ENCODE data around the gene MRAS.
"Not testable (repeated sequence)": the region's sequence is repeated elsewhere in the genome, so short reads cannot be mapped to it uniquely, and the experiment has no call there.

The MRAS gene

DNA sequence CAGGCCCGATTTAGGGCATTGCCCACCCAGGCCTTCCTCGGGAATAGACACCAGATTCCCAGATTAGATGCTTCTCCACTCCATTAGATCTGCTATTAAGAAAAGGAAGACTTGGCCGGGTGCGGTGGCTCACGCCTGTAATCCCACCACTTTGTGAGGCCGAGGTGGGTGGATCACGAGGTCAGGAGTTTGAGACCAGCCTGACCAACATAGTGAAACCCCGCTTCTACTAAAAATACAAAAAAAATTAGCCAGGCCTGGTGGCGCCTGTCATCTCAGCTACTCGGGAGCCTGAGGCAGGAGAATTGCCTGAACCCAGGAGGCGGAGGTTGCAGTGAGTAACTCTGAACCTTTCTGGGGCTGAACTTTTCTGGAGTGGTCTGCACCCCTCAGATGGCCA is 28.8 kb downstream of the MRAS start:
- DNase-seq; H3K4me3 ChIP-seq (ENCODE audit: control insufficient read depth in 1 of 7, extremely low read depth in 1 of 7, insufficient read depth in 4 of 7, low read depth in 2 of 7, low read length in 6 of 7); H3K4me1 ChIP-seq (ENCODE audit: control extremely low read depth in 1 of 4, control insufficient read depth in 4 of 4, insufficient read depth in 4 of 4, low read length in 3 of 4); H3K27ac ChIP-seq (ENCODE audit: insufficient read depth in 1 of 2, low read depth in 1 of 2, low read length in 2 of 2, poor library complexity in 1 of 2, severe bottlenecking in 2 of 2); H3K9me3 ChIP-seq (ENCODE audit: control extremely low read depth in 1 of 5, control insufficient read depth in 4 of 5, insufficient read depth in 2 of 5, low read depth in 1 of 5, low read length in 4 of 5); POLR2A ChIA-PET; H3K36me3 ChIP-seq (ENCODE audit: control insufficient read depth in 4 of 4, insufficient read depth in 4 of 4, low read length in 3 of 4); H3K27me3 ChIP-seq (replicated peaks in 2 of 5; ENCODE audit: control insufficient read depth in 4 of 5, insufficient read depth in 5 of 5, low read length in 4 of 5): not testable (repeated sequence)
- WGBS (ENCODE audit: insufficient coverage), result 97% methylated on average over 9 of the region's 11 CpGs
- CTCF ChIA-PET, result interaction anchor here (1.5 kb wide), 1 partner anchor 17 kb away, joined by 4 read pairs; no protein-coding TSS in a partner anchor

DNA sequence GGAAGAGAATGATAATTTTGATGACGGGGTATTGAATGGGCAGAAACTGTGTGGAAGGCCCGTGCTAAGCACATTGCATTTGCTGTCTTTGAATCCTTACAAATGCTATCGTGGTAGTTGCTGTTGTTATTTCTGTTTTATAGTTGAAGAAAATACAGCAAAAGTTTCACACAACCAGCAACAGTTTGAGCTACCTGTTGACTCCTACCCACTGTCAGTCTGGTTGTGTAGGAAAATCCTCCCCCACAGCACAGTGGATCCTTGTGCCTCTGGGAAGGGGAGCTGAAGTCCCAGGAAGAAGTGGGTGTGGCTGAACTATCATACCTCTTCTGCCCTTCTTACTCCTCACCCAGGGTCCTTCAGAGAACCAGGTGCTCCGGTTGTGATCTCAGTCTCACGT is 29.4 kb downstream of the MRAS start:
- H3K4me3 ChIP-seq (ENCODE audit: control insufficient read depth in 1 of 7, extremely low read depth in 1 of 7, insufficient read depth in 4 of 7, low read depth in 2 of 7, low read length in 6 of 7), result no peak overlapping the region
- no peaks in the 10 kb centered on the region for H3K9me3 ChIP-seq (ENCODE audit: control extremely low read depth in 1 of 5, control insufficient read depth in 4 of 5, insufficient read depth in 2 of 5, low read depth in 1 of 5, low read length in 4 of 5)
- POLR2A ChIA-PET, result no interaction called here
- DNase-seq, result no peak
- 94% methylated on average over 3 of the region's 5 CpGs for WGBS (ENCODE audit: insufficient coverage)
- no peaks in the 10 kb centered on the region for H3K27me3 ChIP-seq (replicated peaks in 2 of 5; ENCODE audit: control insufficient read depth in 4 of 5, insufficient read depth in 5 of 5, low read length in 4 of 5)
- no peaks in the 10 kb centered on the region for H3K36me3 ChIP-seq (ENCODE audit: control insufficient read depth in 4 of 4, insufficient read depth in 4 of 4, low read length in 3 of 4)
- CTCF ChIA-PET, result no interaction called here
- H3K4me1 ChIP-seq (ENCODE audit: control extremely low read depth in 1 of 4, control insufficient read depth in 4 of 4, insufficient read depth in 4 of 4, low read length in 3 of 4), result no peaks in the 10 kb centered on the region
- no peak overlapping the region for H3K27ac ChIP-seq (ENCODE audit: insufficient read depth in 1 of 2, low read depth in 1 of 2, low read length in 2 of 2, poor library complexity in 1 of 2, severe bottlenecking in 2 of 2)

DNA sequence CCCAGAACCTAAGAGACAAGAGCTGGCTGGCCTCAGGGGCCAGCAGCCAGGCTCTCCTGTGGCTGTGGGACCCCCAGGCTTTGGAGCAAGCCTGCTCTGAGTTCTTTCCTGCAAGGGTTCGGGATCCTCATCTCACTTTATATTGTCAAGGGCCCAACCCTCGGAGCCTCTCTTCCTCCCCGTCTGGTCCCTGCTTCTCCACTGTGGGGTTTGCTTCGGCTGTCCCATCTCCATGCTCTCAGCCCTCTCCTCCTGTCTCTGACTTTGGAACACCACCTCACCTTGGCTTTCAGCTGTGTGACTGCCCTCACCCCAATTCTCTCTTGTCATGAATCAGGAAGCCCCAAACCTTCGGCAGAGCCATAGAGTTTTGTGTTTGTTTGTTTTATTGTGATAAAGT is 30.0 kb downstream of the MRAS start:
- no peaks in the 10 kb centered on the region for H3K36me3 ChIP-seq (ENCODE audit: control insufficient read depth in 4 of 4, insufficient read depth in 4 of 4, low read length in 3 of 4)
- no peak overlapping the region for H3K4me3 ChIP-seq (ENCODE audit: control insufficient read depth in 1 of 7, extremely low read depth in 1 of 7, insufficient read depth in 4 of 7, low read depth in 2 of 7, low read length in 6 of 7)
- H3K27ac ChIP-seq (ENCODE audit: insufficient read depth in 1 of 2, low read depth in 1 of 2, low read length in 2 of 2, poor library complexity in 1 of 2, severe bottlenecking in 2 of 2), result no peak overlapping the region
- no peaks in the 10 kb centered on the region for H3K9me3 ChIP-seq (ENCODE audit: control extremely low read depth in 1 of 5, control insufficient read depth in 4 of 5, insufficient read depth in 2 of 5, low read depth in 1 of 5, low read length in 4 of 5)
- ChIA-PET CTCF (no interaction called here), POLR2A (no interaction called here)
- H3K27me3 ChIP-seq (replicated peaks in 2 of 5; ENCODE audit: control insufficient read depth in 4 of 5, insufficient read depth in 5 of 5, low read length in 4 of 5), result no peaks in the 10 kb centered on the region
- WGBS (ENCODE audit: insufficient coverage), result 100% methylated on average over 4 of the region's 5 CpGs
- no peak for DNase-seq
- H3K4me1 ChIP-seq (ENCODE audit: control extremely low read depth in 1 of 4, control insufficient read depth in 4 of 4, insufficient read depth in 4 of 4, low read length in 3 of 4), result no peaks in the 10 kb centered on the region

DNA sequence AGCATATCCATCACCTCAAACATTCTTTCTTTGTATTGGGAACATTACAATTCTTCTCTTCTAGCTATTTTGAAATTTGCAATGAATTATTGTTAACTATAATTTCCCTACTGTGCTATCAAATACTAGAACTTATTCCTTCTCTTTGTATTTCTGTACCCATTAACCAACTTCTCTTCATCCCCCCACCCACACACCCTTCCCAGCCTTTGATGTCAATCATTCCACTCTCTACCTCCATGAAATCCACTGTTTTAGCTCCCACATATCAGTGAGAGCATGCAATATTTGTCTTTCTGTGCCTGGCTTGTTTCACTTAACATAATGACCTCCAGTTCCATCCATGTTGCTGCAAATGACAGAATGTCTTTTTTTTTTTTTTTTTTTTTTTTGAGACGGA is 30.6 kb downstream of the MRAS start:
- ChIA-PET POLR2A (no interaction called here), CTCF (interaction anchor here (0.8 kb wide), 1 partner anchor 10 kb away, joined by 3 read pairs; no protein-coding TSS in a partner anchor)
- Histone ChIP-seq H3K4me1 (ENCODE audit: control extremely low read depth in 1 of 4, control insufficient read depth in 4 of 4, insufficient read depth in 4 of 4, low read length in 3 of 4) (no peaks in the 10 kb centered on the region), H3K9me3 (ENCODE audit: control extremely low read depth in 1 of 5, control insufficient read depth in 4 of 5, insufficient read depth in 2 of 5, low read depth in 1 of 5, low read length in 4 of 5) (no peaks in the 10 kb centered on the region), H3K27ac (ENCODE audit: insufficient read depth in 1 of 2, low read depth in 1 of 2, low read length in 2 of 2, poor library complexity in 1 of 2, severe bottlenecking in 2 of 2) (no peak overlapping the region), H3K36me3 (ENCODE audit: control insufficient read depth in 4 of 4, insufficient read depth in 4 of 4, low read length in 3 of 4) (no peaks in the 10 kb centered on the region), H3K4me3 (ENCODE audit: control insufficient read depth in 1 of 7, extremely low read depth in 1 of 7, insufficient read depth in 4 of 7, low read depth in 2 of 7, low read length in 6 of 7) (no peak overlapping the region), H3K27me3 (replicated peaks in 2 of 5; ENCODE audit: control insufficient read depth in 4 of 5, insufficient read depth in 5 of 5, low read length in 4 of 5) (no peaks in the 10 kb centered on the region)
- WGBS (ENCODE audit: insufficient coverage), result no CpG with 5 or more reads among the region's 1 CpG
- no peak for DNase-seq

DNA sequence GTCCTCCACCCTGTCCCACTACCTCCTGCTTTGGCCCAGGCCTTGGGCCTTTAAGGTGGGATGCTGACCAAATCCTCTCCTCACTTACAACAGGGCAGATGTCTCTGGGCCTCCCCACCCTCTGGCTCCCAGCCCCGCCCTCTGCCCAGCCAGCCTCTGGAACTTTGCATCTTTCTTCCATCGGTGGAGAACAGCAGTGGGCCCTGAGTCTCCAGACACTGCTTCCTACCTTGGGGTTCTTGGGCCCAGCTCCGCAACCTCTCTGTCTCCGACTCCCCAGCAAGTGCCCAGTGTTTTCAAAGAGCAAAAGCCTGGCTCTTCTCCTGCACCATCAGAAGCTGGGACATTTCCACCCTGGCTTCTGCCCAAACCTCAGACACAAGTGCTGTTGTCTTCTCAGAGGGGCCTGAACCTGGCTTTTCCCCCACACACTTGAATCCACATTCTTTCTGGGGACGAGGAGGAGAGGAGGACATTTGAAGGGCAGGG is 33.1 kb downstream of the MRAS start:
- 100% methylated on average over 3 of the region's 5 CpGs for WGBS (ENCODE audit: insufficient coverage)
- Histone ChIP-seq H3K4me3 (ENCODE audit: control insufficient read depth in 1 of 7, extremely low read depth in 1 of 7, insufficient read depth in 4 of 7, low read depth in 2 of 7, low read length in 6 of 7) (no peak overlapping the region), H3K27me3 (replicated peaks in 2 of 5; ENCODE audit: control insufficient read depth in 4 of 5, insufficient read depth in 5 of 5, low read length in 4 of 5) (no peaks in the 10 kb centered on the region), H3K4me1 (ENCODE audit: control extremely low read depth in 1 of 4, control insufficient read depth in 4 of 4, insufficient read depth in 4 of 4, low read length in 3 of 4) (no peaks in the 10 kb centered on the region), H3K27ac (ENCODE audit: insufficient read depth in 1 of 2, low read depth in 1 of 2, low read length in 2 of 2, poor library complexity in 1 of 2, severe bottlenecking in 2 of 2) (no peak overlapping the region), H3K36me3 (ENCODE audit: control insufficient read depth in 4 of 4, insufficient read depth in 4 of 4, low read length in 3 of 4) (no peaks in the 10 kb centered on the region), H3K9me3 (ENCODE audit: control extremely low read depth in 1 of 5, control insufficient read depth in 4 of 5, insufficient read depth in 2 of 5, low read depth in 1 of 5, low read length in 4 of 5) (no peaks in the 10 kb centered on the region)
- no peak for DNase-seq
- ChIA-PET CTCF (interaction anchor here (1.2 kb wide), 1 partner anchor 19 kb away, joined by 3 read pairs; no protein-coding TSS in a partner anchor), POLR2A (no interaction called here)

DNA sequence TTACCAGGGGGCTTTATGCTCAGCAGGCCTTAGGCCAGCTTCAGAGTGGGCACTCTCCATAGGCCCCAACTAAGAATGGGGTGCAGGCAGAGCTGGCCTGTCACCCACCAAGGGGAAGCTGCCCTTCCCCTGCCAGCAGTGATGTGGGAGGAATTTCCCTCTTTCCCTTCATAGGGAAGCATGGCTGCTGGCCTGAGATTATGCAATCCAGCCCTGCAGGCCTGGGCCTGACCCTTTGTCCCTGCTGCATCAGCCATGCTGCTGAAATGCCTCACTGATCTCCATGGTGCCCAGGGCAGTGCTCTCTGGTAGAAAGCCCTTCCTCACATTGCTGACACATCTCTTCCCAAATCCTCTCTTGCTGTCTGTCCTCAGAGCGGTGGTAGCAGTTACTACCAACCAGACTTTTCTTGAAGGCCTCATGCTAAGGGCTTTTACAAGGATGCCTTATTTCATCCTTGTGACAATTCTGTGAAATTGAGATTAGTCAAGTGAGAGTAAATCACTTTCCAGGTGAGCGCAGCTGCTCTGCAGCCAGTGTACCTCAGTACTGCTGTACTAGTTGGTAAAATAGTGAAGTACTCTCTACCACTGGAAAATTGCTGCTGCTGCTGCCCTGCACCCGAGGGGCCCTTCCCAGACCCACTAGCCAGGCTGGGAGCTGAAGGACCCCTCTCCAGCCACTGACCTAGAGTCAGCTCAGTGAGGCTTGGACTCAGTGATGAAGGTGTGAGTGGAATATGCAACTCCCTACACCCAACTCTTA is 33.8 kb downstream of the MRAS start:
- H3K27me3 ChIP-seq (replicated peaks in 2 of 5; ENCODE audit: control insufficient read depth in 4 of 5, insufficient read depth in 5 of 5, low read length in 4 of 5), result no peaks in the 10 kb centered on the region
- no peaks in the 10 kb centered on the region for H3K9me3 ChIP-seq (ENCODE audit: control extremely low read depth in 1 of 5, control insufficient read depth in 4 of 5, insufficient read depth in 2 of 5, low read depth in 1 of 5, low read length in 4 of 5)
- CTCF ChIA-PET, result no interaction called here
- no peak for DNase-seq
- POLR2A ChIA-PET, result no interaction called here
- H3K27ac ChIP-seq (ENCODE audit: insufficient read depth in 1 of 2, low read depth in 1 of 2, low read length in 2 of 2, poor library complexity in 1 of 2, severe bottlenecking in 2 of 2), result no peak overlapping the region
- WGBS (ENCODE audit: insufficient coverage), result 100% methylated on average over 1 of the region's 3 CpGs
- H3K36me3 ChIP-seq (ENCODE audit: control insufficient read depth in 4 of 4, insufficient read depth in 4 of 4, low read length in 3 of 4), result no peaks in the 10 kb centered on the region
- H3K4me1 ChIP-seq (ENCODE audit: control extremely low read depth in 1 of 4, control insufficient read depth in 4 of 4, insufficient read depth in 4 of 4, low read length in 3 of 4), result no peaks in the 10 kb centered on the region
- H3K4me3 ChIP-seq (ENCODE audit: control insufficient read depth in 1 of 7, extremely low read depth in 1 of 7, insufficient read depth in 4 of 7, low read depth in 2 of 7, low read length in 6 of 7), result no peak overlapping the region

DNA sequence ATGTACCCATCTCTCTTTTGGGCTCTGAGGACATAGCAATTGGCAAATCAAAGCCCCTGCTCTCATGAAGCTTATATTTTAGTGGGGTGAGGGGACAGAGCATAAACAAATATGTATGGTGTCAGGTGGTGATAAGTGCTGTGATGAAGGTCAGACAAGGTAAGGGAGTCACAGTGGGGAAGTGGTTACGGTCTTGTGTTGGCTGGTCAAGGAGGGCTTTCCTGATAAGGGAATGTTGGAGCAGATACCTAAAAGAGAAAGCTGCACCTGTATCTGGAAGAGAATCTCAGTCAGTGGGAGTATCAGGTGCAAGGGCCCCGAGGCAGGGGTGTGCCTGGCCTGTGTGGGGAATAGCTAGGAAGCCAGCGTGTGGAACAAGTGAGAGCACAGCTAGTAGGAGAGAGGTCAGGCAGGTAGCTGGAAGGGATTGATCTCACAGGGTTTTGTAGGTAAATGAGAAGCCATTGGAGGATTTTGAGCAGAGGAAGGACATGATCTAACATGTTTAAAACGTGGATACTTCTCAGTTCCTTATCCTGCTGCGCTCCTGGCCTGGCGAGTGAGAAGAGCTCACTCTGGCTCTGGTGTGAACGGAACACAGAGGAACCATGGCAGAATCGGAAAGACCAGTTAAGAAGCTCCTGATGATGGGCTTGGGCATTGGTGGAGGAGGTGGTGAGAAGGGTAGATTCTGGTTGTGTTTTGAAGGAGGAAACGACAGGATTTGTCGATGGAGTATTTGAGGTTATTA is 35.5 kb downstream of the MRAS start:
- H3K4me1 ChIP-seq (ENCODE audit: control extremely low read depth in 1 of 4, control insufficient read depth in 4 of 4, insufficient read depth in 4 of 4, low read length in 3 of 4), result no peaks in the 10 kb centered on the region
- WGBS (ENCODE audit: insufficient coverage), result 90% methylated on average over 9 of the region's 10 CpGs
- POLR2A ChIA-PET, result no interaction called here

More for the DNA sequence above, 35.5 kb downstream of the MRAS start:
- Histone ChIP-seq H3K9me3 (ENCODE audit: control extremely low read depth in 1 of 5, control insufficient read depth in 4 of 5, insufficient read depth in 2 of 5, low read depth in 1 of 5, low read length in 4 of 5) (no peaks in the 10 kb centered on the region), H3K4me3 (ENCODE audit: control insufficient read depth in 1 of 7, extremely low read depth in 1 of 7, insufficient read depth in 4 of 7, low read depth in 2 of 7, low read length in 6 of 7) (no peak overlapping the region), H3K36me3 (ENCODE audit: control insufficient read depth in 4 of 4, insufficient read depth in 4 of 4, low read length in 3 of 4) (no peaks in the 10 kb centered on the region), H3K27ac (ENCODE audit: insufficient read depth in 1 of 2, low read depth in 1 of 2, low read length in 2 of 2, poor library complexity in 1 of 2, severe bottlenecking in 2 of 2) (no peak overlapping the region), H3K27me3 (replicated peaks in 2 of 5; ENCODE audit: control insufficient read depth in 4 of 5, insufficient read depth in 5 of 5, low read length in 4 of 5) (no peaks in the 10 kb centered on the region)
- no peak for DNase-seq
- CTCF ChIA-PET, result interaction anchor here (0.9 kb wide), 1 partner anchor 33 kb away, joined by 3 read pairs; no protein-coding TSS in a partner anchor

Measured in common myeloid progenitor, CD34-positive (primary cell).